ENCODE data around the gene OR6M1. TPM values are rescaled to one million over a fixed set of nuclear protein-coding genes. Genes with fewer than 3 reads are reported as not detected.

Gene OR6M1
- total RNA-seq, 4 donors from 2014 or later: not detected

DNA sequence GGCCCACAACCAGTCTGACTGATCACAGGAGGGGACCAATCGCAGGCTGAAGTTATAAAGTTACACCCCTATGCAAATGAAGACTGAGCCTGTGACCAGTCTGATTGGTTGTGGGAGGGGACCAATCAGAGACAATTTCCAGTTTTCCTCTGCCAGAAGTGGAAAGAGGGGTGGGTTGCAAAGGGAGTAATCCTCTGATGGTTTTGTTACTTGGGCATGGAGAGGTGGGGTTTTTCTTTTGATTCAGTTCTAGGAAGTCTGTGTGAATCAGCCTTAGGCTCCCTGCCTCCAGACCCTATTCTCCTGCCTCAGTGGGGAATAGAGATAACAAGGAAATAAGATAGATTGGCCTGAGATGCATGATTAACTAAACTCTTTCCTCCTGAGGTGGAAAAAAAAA, 9.9 kb downstream of the OR6M1 start:
- TF ChIP-seq, protein P1, sequence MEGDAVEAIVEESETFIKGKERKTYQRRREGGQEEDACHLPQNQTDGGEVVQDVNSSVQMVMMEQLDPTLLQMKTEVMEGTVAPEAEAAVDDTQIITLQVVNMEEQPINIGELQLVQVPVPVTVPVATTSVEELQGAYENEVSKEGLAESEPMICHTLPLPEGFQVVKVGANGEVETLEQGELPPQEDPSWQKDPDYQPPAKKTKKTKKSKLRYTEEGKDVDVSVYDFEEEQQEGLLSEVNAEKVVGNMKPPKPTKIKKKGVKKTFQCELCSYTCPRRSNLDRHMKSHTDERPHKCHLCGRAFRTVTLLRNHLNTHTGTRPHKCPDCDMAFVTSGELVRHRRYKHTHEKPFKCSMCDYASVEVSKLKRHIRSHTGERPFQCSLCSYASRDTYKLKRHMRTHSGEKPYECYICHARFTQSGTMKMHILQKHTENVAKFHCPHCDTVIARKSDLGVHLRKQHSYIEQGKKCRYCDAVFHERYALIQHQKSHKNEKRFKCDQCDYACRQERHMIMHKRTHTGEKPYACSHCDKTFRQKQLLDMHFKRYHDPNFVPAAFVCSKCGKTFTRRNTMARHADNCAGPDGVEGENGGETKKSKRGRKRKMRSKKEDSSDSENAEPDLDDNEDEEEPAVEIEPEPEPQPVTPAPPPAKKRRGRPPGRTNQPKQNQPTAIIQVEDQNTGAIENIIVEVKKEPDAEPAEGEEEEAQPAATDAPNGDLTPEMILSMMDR (IDR thresholded peaks at IDR 0.05): no peak
- no peak for TF ChIP-seq POLR2AphosphoS5 (IDR thresholded peaks at IDR 0.05)
- no peak for TF ChIP-seq EP300 (IDR thresholded peaks at IDR 0.05)
- TF ChIP-seq POLR2A (IDR thresholded peaks at IDR 0.05): no peak
- Histone ChIP-seq H3K36me3 (no peaks in the 10 kb centered on the region), H3K27ac (no peak overlapping the region), H3K27me3 (no peaks in the 10 kb centered on the region), H3K4me1 (no peaks in the 10 kb centered on the region), H3K4me3 (no peak overlapping the region), H3K9me3 (no peaks in the 10 kb centered on the region)
- 100% methylated on average over 1 of the region's 1 CpG for WGBS, 2 donors (ENCODE audit: low coverage in 1 of 2)
- ATAC-seq: no peak

DNA sequence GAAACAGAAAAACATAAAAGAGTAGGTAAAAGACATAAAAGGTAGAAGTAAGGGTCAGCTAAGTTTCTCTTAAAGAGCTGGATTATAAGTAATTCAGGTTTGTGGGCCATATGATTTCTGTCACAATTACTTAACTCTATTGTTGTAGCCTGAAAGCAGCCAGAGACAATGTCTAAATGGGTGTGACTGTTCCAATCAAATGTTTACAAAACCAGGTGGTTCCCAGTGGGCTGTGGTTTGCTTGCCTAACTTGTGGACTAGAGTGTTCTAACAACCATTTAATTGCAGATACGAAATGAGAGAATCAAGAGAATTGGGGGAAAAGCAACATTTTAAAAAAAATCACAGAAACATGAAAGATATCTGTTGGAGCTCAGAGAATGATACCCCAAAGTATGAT, 22.6 kb downstream of the OR6M1 start:
- Histone ChIP-seq H3K27ac (no peak overlapping the region), H3K4me3 (no peak overlapping the region), H3K4me1 (no peaks in the 10 kb centered on the region), H3K9me3 (no peaks in the 10 kb centered on the region), H3K27me3 (peaks cover 5% of the 10 kb centered on the region), H3K36me3 (no peaks in the 10 kb centered on the region)
- TF ChIP-seq POLR2AphosphoS5 (IDR thresholded peaks at IDR 0.05) (no peak), POLR2A (IDR thresholded peaks at IDR 0.05) (no peak), EP300 (IDR thresholded peaks at IDR 0.05) (no peak)
- TF ChIP-seq, protein P1 (IDR thresholded peaks at IDR 0.05): no peak
- no peak for ATAC-seq
- WGBS, 2 donors (ENCODE audit: low coverage in 1 of 2): 75% methylated on average over 1 of the region's 1 CpG; no CpG with 5 or more reads in 1 of the 2 donors

DNA sequence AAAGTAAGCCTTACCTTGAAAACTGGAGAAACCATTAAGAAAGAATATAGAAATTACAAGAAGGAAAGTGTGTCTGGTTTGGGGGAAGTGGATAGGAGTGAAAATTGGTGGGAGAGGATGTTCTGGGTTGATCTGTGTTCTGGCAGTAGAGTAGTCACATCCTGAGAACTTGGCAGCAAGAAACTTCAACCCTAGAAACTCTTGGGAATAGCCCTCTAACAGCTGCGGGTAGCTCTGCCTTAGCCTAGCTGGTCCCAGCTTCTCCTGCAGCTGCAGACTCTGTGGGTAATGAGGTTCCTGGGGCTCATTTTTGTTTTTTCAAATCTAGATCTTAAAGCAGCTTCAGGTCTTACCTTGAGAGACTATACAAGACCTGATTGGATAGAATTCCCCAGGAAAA, 27.6 kb downstream of the OR6M1 start:
- TF ChIP-seq POLR2A (IDR thresholded peaks at IDR 0.05) (no peak), POLR2AphosphoS5 (IDR thresholded peaks at IDR 0.05) (no peak), EP300 (IDR thresholded peaks at IDR 0.05) (no peak)
- TF ChIP-seq, protein P1 (IDR thresholded peaks at IDR 0.05): no peak
- 80 to 100% methylated on average over 1 of the region's 1 CpG for WGBS, 2 donors (ENCODE audit: low coverage in 1 of 2)

DNA sequence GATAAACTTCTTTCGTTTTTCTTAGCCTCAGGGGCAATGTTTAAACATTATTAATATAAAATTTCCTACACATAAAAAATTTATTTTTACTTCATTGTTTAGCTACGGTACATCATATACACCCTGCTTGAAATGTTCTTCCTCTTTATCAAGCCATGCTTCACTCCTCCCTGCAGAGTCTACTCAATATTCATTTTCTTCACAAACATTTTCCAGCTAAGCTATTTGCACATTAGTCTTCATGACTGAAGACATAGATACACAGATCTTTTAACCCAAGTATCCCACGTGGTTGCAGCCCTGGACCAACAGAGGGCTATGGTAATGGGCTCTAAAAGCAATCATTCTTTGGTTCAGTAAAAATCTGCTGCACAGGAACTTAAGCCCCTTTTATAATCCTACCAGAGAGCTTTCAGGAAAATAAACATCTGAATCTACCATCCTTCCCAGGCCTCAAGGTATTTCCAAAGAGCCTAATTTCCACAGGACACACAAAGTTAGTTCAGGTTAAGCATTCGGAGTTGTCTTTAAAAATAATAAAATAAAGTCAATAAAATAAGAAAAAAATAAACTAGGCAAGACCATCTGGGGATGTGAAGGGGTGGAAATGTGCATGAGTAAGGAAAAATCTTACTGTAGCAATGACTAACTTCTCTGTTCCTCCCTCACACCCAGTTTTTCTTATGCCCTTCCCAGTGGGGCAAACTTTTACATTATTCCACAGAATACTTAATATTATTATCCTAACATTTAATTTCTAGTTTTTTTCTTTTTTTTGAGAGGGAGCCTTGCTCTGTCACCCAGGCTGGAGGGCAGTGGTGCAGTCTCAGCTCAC, 30.2 kb downstream of the OR6M1 start:
- no peak for TF ChIP-seq EP300 (IDR thresholded peaks at IDR 0.05)
- no peak for TF ChIP-seq POLR2A (IDR thresholded peaks at IDR 0.05)
- TF ChIP-seq POLR2AphosphoS5 (IDR thresholded peaks at IDR 0.05): no peak
- TF ChIP-seq, protein P1 (IDR thresholded peaks at IDR 0.05): no peak
- peaks cover 9% of the 10 kb centered on the region for H3K27me3 ChIP-seq
- 15 to 17% methylated on average over 2 to 4 of the region's 4 CpGs for WGBS, 2 donors (ENCODE audit: low coverage in 1 of 2)
- no peak overlapping the region for H3K27ac ChIP-seq
- no peak overlapping the region for H3K4me3 ChIP-seq
- no peaks in the 10 kb centered on the region for H3K4me1 ChIP-seq
- ATAC-seq: no peak
- H3K9me3 ChIP-seq: no peaks in the 10 kb centered on the region
- no peaks in the 10 kb centered on the region for H3K36me3 ChIP-seq

More for the DNA sequence above, 27.6 kb downstream of the OR6M1 start:
- H3K27me3 ChIP-seq: peaks cover 9% of the 10 kb centered on the region
- no peak overlapping the region for H3K4me3 ChIP-seq
- no peak for ATAC-seq
- H3K9me3 ChIP-seq: no peaks in the 10 kb centered on the region
- no peaks in the 10 kb centered on the region for H3K36me3 ChIP-seq
- H3K27ac ChIP-seq: no peak overlapping the region
- no peaks in the 10 kb centered on the region for H3K4me1 ChIP-seq

DNA sequence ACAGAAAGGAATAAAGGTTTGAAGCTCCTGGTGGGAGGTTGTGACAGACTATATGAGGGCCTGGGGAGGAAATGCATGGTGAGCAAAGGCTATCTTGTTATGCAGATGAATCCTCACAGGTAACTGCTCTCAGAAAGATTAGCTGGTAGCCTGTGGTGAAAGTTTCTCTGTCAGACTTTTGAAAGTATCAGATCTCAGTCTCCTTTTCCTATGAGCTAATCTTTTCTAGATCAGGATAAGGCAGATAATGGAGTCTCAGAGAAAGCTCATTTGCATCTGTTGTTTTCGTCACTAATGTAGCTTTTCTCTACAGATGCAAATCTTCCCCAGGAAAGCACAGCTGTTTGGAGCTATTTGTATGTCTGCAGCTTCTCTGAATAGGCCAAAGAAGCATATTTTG, 30.9 kb downstream of the OR6M1 start:
- no peak for TF ChIP-seq EP300 (IDR thresholded peaks at IDR 0.05)
- TF ChIP-seq, protein P1 (IDR thresholded peaks at IDR 0.05): no peak
- TF ChIP-seq POLR2A (IDR thresholded peaks at IDR 0.05): no peak
- no peak for TF ChIP-seq POLR2AphosphoS5 (IDR thresholded peaks at IDR 0.05)
- Histone ChIP-seq H3K27me3 (peaks cover 9% of the 10 kb centered on the region), H3K4me1 (no peaks in the 10 kb centered on the region), H3K9me3 (no peaks in the 10 kb centered on the region), H3K36me3 (no peaks in the 10 kb centered on the region), H3K27ac (no peak overlapping the region), H3K4me3 (no peak overlapping the region)
- no peak for ATAC-seq
- WGBS, 2 donors (ENCODE audit: low coverage in 1 of 2): 33 to 47% methylated on average over 1 of the region's 1 CpG

Measured in gastroesophageal sphincter (tissue), 4 donors.